T1000 (cell line): Measurements from ENCODE around the gene GP1BB.

Experiments used
- DNase-seq: peaks from one replicate; lab custom pipeline; 2025; ENCODE audit warnings: mixed read lengths; lab: John Stamatoyannopoulos, UW

Gene GP1BB

DNA sequence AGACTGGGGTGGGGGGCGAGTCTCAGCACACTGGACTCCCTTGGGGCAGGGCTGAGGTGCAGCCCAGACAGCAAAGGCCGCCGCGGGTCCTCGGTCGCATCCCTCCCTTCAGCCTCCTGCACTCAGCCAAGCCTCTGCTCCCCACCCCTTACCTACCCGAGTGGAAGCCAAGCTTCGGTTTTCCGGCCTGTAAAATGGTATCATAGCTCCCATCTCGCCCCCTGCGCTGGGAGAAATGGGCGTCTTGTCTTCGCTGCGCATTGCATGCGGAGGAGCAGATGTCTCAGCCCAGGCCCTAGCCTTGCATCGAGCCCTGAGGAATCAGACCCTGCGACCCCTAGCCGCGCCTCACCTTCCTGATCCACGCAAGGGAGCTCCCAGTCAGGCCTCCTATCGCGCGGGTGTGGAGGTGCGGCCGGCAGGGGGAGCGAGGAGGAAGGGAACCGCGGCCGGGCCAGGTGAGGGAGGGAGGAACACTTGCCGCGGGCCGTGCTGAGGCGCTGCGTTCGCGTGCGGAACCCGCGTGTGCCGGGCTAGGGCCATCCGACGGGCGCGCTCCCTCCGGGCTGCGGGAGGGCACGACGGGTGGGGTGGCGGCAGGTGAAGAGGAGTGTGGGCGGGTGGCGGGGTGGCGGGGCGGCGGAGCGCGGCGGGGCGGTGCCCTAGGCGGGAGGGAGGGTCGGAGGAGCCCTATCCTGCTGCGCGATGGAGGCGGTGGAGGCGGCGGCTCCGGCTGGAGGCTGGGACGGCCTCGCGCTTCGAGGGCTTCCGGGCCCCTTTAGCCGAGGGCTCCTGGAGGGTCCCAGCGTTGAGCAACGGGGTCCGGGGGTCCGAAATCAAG is 33.2 kb downstream of the GP1BB start:
- no peak for DNase-seq

DNA sequence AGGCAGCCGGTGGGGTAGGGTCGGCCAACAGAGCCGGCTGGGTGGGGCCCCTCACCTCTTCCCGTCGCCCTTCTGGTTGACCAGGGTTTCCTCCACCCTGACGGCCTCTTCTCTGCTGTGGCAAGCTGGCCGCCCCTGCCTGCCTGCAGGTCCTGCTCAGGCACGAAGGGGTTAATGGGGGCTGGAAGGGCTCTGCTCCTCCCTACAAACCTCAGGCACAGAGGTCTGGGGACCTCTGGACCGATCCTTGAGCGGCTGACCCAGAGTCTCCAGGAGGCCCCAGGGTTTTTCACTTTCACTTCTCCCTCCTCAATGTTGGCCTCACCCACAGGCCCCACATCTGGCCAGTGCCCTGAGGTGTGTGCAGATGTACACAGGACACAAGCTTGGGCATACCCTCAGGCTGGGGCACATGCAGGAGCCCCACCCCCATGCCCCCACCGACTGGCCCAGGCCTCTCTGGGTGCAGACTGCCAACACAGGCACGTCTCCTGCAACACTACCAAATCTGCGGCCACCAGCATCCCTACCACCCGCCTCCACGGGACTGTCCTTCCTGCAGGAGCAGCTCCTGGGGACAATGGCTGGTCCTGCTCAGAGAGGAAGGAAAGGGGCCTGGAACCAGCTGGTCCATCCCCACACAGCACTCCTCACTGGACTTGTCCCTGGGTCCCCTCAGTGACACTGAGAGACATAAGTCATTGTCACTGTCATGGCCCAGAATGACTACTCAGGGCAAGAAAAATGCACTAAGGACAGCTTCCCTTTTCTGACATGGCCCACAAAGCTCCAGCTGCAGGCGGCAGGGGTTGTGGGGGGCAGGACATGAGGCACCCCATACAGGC is 34.0 kb downstream of the GP1BB start:
- DNase-seq, result no peak

GRCh38 chr22:19757985-19758895 is 34.9 kb downstream of the GP1BB start:
- DNase-seq, result no peak

DNA sequence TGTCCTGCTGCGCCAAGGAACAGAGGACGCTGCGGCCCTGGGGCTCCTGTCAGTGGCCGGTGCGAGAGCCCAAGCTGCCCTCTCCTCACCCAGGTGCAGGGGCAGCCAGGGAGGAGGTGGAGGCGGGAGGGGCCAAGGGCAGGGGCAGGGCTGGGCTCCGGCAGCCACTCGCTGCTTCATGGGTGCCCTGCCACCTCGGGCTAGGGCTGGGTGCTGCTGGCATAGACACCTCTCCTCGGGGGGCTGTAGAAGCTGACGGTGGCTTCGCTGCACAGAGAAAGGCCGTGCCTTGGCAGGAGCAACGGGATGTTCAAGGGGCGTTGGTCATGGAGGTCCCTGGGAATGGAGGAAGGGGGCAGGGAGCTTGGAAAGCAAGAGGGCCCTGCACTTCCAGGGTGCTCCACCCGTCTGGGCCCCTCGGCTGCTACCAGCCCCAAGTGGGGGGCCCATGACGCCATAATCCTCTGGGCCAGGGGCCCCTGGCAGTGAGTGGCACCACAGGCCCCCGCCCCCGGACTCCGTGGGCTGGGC is 35.6 kb downstream of the GP1BB start:
- no peak for DNase-seq

- DNase-seq, result no peak
Observed at GRCh38 chr22:19759427-19760057, 36.2 kb downstream of the GP1BB start.

DNA sequence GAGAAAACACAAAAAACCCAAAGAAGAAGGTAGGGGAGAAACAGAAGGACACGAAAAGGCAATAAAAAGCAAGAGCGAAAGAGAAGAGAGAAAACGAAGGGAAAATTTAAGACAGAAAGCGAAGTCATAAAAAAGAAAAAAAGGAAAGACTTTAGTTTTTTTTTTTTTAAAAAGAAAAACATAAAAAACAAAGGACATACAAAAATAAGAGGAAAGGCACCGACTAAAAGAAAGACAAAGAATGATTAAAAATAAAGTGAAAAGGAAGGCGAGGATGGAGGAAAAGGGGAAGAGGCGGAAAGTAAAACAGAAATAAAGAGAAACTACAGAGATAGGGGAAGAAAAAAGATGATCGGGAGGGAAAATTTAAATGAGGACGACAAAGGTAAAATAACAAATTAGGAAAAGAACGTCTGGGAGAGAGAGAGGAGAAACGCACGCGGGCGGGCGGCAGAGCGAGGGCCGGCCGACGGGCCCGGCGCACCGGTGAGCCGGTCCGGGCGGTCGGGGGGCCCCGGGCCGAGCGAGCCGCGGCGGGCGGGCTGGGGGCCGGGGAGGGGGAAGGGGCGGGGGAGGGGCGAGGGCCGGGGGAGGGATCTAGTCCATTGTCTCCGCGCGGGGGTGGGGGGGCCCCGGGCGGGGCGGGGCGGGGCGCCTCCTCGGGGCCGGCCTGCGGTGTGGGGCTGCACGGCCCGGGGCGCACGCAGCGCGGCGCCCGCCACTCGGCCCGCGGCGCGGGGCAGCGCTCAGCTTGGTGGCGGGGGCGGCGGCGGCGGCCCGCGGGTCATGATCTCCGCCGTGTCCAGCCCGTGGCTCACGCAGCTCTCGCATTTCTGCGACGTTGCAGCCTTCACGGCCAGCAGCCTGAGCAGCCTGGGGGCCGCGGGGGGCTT is 37.0 kb downstream of the GP1BB start, which contains the start of gene TBX1:
TBX1 (plus strand) TSS at position 721 of the 893 bp plus-strand sequence; CDS start at position 787, 66 bp downstream.
- no peak for DNase-seq

- DNase-seq, result no peak
Observed at GRCh38 chr22:19760951-19761724, 37.8 kb downstream of the GP1BB start.

DNA sequence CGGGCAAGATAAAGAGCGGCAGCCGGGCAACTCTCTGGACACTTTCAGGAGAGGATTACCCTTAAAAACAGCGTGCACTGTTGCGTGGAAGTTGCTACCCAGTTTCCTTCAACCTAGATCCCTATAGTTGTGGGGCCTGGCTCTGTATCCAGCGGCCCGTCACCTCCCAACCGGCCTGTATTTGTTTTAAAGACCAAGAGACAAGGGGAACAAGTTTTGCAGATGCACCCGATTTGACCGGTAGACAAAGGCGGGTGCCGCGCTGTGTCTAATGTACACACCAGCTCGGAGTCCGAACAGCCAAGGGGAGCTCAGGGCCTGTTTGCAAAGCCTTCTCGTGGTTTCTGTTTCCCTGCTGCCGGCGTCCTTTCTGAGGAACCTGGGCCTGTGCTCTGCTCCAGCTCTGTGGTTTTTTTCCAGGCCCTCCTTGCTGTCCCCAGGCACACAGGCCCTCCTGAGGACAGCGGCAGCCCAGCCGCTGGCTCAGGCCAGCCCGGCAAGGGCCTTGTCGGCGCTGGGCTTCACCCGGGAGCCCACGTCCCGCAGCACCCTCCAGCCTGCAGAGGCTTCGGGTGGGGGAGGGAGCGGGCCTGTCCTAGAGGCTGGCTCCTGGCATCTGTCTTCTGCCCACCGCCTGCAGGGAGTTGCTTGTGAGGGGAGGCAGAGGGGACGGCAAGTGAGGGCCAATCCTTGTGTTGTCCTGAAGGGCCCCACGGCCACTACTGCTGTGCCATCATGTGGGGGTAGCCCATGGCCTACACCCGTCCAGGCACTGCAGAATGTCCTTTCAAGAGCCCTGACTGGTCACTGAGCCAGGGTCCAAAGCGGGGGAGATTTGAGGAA is 38.6 kb downstream of the GP1BB start:
- no peak for DNase-seq

DNA sequence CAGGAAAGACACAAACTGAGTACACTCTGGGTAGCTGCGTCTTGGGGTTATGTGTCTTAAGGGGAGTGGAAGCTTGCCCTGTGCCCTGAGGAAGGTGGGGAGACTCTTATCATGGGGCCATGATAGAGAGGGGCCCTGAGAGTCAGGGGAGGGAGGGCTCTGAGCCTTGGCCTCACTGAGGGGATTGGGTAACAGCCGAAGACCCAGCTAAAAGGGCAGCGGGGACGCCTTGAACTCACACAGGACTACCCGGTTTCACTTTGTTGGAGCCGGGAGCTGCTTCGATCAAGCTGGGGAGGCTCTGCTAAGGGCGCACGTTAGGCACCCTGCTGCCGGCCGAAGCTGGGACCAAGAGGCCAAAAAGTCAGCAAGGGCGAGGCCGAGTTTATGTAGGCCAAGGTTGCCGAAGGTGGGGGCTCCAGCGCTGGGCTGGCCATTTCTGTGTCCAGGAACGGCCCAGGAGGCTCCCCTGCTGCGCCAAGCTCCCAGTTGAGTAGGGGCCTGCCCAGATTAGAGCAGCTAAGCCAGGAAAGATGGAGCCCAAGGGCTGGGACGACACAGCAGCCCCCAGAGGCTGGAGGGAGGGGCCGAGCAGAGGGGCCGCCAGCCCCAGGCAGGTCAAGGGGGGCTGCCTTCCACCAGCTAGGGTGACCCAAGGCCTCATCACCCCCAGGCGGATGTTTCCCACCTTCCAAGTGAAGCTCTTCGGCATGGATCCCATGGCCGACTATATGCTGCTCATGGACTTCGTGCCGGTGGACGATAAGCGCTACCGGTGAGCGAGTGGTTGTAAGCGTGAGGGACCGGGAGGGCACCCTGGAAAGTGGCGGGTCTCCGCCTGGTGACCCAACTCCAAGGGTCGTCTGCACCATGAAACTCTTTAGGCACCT is 39.5 kb downstream of the GP1BB start:
- no peak for DNase-seq

- DNase-seq, result no peak
Observed at GRCh38 chr22:19763458-19764298, 40.3 kb downstream of the GP1BB start.

- DNase-seq, result no peak
Observed at GRCh38 chr22:19764299-19764593, 40.9 kb downstream of the GP1BB start.

- DNase-seq, result no peak
Observed at GRCh38 chr22:19764636-19765476, 41.5 kb downstream of the GP1BB start.

GRCh38 chr22:19765477-19766239 is 42.3 kb downstream of the GP1BB start:
- no peak for DNase-seq

- no peak for DNase-seq
Observed at GRCh38 chr22:19766240-19766510, 42.8 kb downstream of the GP1BB start.
